ENCODE results near the gene SLC22A31.
"Not testable (repeated sequence)": the region's sequence is repeated elsewhere in the genome, so short reads cannot be mapped to it uniquely, and the experiment has no call there.

Gene SLC22A31

GRCh38 chr16:89191901-89192185 lies 8.5 kb downstream of the SLC22A31 start:
- no peaks in the 10 kb centered on the region for H3K9me3 Mint-ChIP-seq (ENCODE audit: low read depth)
- H3K36me3 Mint-ChIP-seq: no peaks in the 10 kb centered on the region
- peaks cover 2% of the 10 kb centered on the region for H3K4me1 Mint-ChIP-seq (ENCODE audit: low read depth)
- no peak overlapping the region for H3K4me3 Mint-ChIP-seq
- H3K27me3 Mint-ChIP-seq: no peaks in the 10 kb centered on the region
- no peak overlapping the region for H3K27ac Mint-ChIP-seq

DNA sequence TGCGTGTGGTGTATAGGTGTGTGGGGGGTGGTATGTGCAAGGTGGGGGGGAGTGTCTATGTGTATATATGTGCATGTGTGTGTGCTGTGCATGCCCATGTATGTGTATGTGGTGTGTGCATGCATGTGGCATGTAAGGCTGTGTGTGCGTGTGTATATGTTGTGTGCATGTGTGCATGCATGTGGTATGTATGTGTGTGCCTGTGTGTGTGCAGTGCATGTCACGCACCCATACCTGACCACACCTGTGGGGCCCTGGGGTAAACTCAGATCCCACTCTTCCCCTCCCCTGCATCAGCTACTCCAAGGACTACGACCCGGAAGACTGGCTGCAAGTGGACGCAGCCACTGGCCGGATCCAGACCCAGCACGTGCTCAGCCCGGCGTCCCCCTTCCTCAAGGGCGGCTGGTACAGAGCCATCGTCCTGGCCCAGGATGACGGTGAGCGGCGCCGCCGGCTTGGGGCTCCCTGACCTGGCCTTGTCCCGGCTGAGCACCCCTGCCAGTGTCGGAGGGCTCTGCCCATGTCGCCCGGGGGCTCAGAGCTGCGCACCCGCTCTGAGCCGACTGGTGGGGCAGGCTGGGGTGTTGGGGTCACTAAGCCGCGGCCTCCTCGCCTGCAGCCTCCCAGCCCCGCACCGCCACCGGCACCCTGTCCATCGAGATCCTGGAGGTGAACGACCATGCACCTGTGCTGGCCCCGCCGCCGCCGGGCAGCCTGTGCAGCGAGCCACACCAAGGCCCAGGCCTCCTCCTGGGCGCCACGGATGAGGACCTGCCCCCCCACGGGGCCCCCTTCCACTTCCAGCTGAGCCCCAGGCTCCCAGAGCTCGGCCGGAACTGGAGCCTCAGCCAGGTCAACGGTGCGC lies 9.1 kb downstream of the SLC22A31 start:
- H3K36me3 Mint-ChIP-seq: no peaks in the 10 kb centered on the region
- no peaks in the 10 kb centered on the region for H3K27me3 Mint-ChIP-seq
- peaks cover 2% of the 10 kb centered on the region for H3K4me1 Mint-ChIP-seq (ENCODE audit: low read depth)
- no peak overlapping the region for H3K27ac Mint-ChIP-seq
- H3K4me3 Mint-ChIP-seq: peak overlapping the region; percentile 66
- no peaks in the 10 kb centered on the region for H3K9me3 Mint-ChIP-seq (ENCODE audit: low read depth)

DNA sequence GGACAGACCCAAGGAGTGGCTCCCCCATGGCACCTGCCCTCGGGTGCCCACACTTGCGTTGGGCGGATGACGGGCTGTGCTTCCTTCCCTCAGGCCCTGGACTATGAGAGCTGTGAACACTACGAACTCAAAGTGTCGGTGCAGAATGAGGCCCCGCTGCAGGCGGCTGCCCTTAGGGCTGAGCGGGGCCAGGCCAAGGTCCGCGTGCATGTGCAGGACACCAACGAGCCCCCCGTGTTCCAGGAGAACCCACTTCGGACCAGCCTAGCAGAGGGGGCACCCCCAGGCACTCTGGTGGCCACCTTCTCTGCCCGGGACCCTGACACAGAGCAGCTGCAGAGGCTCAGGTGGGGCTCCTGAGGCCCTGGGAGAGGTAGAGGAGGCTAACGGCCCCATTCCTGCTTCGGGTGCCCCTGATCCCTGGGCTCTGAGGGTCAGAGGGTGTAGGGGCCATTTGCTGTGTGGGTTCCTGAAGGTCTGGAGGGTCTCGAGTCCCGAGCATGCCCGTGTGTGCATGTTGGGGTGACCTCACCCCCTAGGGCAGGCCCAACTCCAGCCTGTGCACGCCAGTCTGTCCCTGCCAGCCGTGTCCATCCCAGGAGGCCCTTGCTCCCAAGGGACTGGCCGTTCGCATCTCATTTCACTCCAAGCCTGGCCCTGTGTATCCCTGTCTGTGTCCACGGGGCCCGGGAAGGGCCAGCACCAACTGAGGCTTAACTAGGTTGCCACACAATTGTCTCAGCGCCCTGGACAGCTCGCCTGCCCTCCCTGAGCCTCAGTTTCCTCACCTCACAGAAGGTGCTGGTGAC lies 10.0 kb downstream of the SLC22A31 start:
- no peaks in the 10 kb centered on the region for H3K9me3 Mint-ChIP-seq (ENCODE audit: low read depth)
- H3K27ac Mint-ChIP-seq: no peak overlapping the region
- no peaks in the 10 kb centered on the region for H3K36me3 Mint-ChIP-seq
- H3K27me3 Mint-ChIP-seq: no peaks in the 10 kb centered on the region
- peaks cover 2% of the 10 kb centered on the region for H3K4me1 Mint-ChIP-seq (ENCODE audit: low read depth)
- H3K4me3 Mint-ChIP-seq: peak overlapping the region; percentile 32

- H3K4me1 Mint-ChIP-seq (ENCODE audit: low read depth): peaks cover 2% of the 10 kb centered on the region
- no peak overlapping the region for H3K4me3 Mint-ChIP-seq
- H3K36me3 Mint-ChIP-seq: no peaks in the 10 kb centered on the region
- no peak overlapping the region for H3K27ac Mint-ChIP-seq
- H3K27me3 Mint-ChIP-seq: no peaks in the 10 kb centered on the region
- no peaks in the 10 kb centered on the region for H3K9me3 Mint-ChIP-seq (ENCODE audit: low read depth)
These were observed 10.8 kb downstream of the SLC22A31 start for GRCh38 chr16:89189358-89190025.

- not testable (repeated sequence) for H3K4me3 Mint-ChIP-seq; H3K27ac Mint-ChIP-seq; H3K36me3 Mint-ChIP-seq; H3K9me3 Mint-ChIP-seq (ENCODE audit: low read depth); H3K27me3 Mint-ChIP-seq; H3K4me1 Mint-ChIP-seq (ENCODE audit: low read depth)
These were observed 11.6 kb downstream of the SLC22A31 start for GRCh38 chr16:89188471-89189357.

- peaks cover 2% of the 10 kb centered on the region for H3K4me1 Mint-ChIP-seq (ENCODE audit: low read depth)
- no peaks in the 10 kb centered on the region for H3K9me3 Mint-ChIP-seq (ENCODE audit: low read depth)
- no peak overlapping the region for H3K27ac Mint-ChIP-seq
- no peaks in the 10 kb centered on the region for H3K27me3 Mint-ChIP-seq
- H3K4me3 Mint-ChIP-seq: no peak overlapping the region
- no peaks in the 10 kb centered on the region for H3K36me3 Mint-ChIP-seq
These were observed 12.5 kb downstream of the SLC22A31 start for GRCh38 chr16:89187770-89188392.

DNA sequence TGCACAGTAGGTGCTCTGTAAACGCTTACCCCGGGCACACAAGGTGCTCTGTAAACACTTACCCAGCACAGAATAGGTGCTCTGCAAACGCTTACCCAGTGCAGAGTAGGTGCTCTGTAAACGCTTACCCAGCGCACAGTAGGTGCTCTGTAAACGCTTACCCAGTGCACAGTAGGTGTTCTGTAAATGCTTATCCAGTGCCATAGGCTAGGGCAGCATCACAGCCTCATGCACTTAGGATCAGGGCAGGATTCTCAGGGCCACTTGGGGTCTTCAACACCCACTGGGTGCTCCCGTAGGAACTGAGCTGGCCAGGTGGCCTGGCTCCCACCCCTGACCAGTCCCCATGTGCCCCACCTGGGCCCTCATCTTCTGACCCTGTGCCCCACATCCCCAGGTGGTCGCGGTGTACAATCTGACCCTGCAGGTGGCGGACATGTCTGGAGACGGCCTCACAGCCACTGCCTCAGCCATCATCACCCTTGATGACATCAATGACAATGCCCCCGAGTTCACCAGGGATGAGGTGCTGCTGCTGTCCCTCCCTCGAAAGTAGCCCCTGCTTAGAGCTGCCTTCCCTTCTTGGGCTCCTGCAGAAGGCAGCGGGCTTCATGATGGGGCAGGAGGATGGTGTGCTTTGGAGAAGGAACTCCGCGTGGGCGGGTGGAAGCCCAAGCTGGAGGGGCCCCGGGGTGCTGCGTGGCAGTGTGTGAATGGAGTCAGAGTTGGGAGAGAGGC lies 13.1 kb downstream of the SLC22A31 start:
- no peaks in the 10 kb centered on the region for H3K27me3 Mint-ChIP-seq
- no peaks in the 10 kb centered on the region for H3K9me3 Mint-ChIP-seq (ENCODE audit: low read depth)
- no peak overlapping the region for H3K4me3 Mint-ChIP-seq
- no peak overlapping the region for H3K27ac Mint-ChIP-seq
- no peaks in the 10 kb centered on the region for H3K36me3 Mint-ChIP-seq
- peaks cover 4% of the 10 kb centered on the region for H3K4me1 Mint-ChIP-seq (ENCODE audit: low read depth)

- H3K4me3 Mint-ChIP-seq; H3K27ac Mint-ChIP-seq; H3K9me3 Mint-ChIP-seq (ENCODE audit: low read depth); H3K36me3 Mint-ChIP-seq; H3K27me3 Mint-ChIP-seq; H3K4me1 Mint-ChIP-seq (ENCODE audit: low read depth): not testable (repeated sequence)
These were observed 13.7 kb downstream of the SLC22A31 start for GRCh38 chr16:89186593-89187031.

GRCh38 chr16:89185887-89186592 lies 14.3 kb downstream of the SLC22A31 start:
- not testable (repeated sequence) for H3K27ac Mint-ChIP-seq; H3K4me1 Mint-ChIP-seq (ENCODE audit: low read depth); H3K9me3 Mint-ChIP-seq (ENCODE audit: low read depth); H3K4me3 Mint-ChIP-seq; H3K36me3 Mint-ChIP-seq; H3K27me3 Mint-ChIP-seq

DNA sequence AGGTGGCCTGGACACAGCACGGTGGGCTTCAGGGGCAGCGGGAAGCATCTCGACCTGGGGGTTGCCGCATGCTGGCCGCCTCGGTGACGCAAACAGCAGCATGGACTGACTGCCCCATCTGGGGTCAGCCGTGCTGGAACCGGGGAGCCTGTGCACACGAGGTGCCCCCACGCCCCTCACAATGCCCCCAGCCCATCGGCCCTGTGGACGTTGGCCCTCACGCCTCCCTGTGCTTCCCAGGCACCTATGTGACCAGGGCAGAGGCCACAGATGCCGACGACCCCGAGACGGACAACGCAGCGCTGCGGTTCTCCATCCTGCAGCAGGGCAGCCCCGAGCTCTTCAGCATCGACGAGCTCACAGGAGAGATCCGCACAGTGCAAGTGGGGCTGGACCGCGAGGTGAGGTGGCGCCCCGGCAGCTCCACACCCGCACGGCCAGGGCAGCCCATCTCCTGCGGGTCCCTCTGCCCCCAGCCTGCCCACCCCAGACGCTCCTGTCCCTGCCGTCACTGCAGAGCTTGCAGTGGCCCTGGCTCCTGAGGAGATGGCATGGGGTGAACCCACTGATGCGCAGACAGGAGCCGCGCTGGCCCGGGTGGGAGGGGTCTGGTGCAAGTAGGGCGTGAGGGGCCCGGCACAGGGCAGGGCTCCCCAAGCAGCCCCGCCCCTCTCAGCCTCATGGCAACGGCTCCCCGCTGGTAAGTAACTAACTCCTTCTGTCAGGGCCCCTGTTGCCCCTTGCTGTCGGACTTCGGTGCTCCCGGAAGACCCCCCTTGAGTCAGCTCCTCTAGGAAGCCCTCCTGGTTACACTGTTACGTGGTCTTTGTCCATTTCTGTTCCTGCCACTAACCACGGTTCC lies 15.2 kb downstream of the SLC22A31 start:
- Mint-ChIP-seq H3K4me3 (no peak overlapping the region), H3K9me3 (ENCODE audit: low read depth) (no peaks in the 10 kb centered on the region), H3K27ac (no peak overlapping the region), H3K36me3 (no peaks in the 10 kb centered on the region), H3K27me3 (no peaks in the 10 kb centered on the region), H3K4me1 (ENCODE audit: low read depth) (peaks cover 9% of the 10 kb centered on the region)

GRCh38 chr16:89184677-89184932 lies 15.7 kb downstream of the SLC22A31 start:
- Mint-ChIP-seq H3K27me3 (no peaks in the 10 kb centered on the region), H3K27ac (no peak overlapping the region), H3K36me3 (no peaks in the 10 kb centered on the region), H3K4me1 (ENCODE audit: low read depth) (peaks cover 9% of the 10 kb centered on the region), H3K9me3 (ENCODE audit: low read depth) (no peaks in the 10 kb centered on the region), H3K4me3 (no peak overlapping the region)

- no peaks in the 10 kb centered on the region for H3K27me3 Mint-ChIP-seq
- H3K4me3 Mint-ChIP-seq: no peak overlapping the region
- H3K27ac Mint-ChIP-seq: no peak overlapping the region
- no peaks in the 10 kb centered on the region for H3K9me3 Mint-ChIP-seq (ENCODE audit: low read depth)
- no peaks in the 10 kb centered on the region for H3K36me3 Mint-ChIP-seq
- peaks cover 9% of the 10 kb centered on the region for H3K4me1 Mint-ChIP-seq (ENCODE audit: low read depth)
These were observed 16.2 kb downstream of the SLC22A31 start for GRCh38 chr16:89183975-89184676.

Measured in activated naive CD8-positive, alpha-beta T cell (primary cell).